Measurements from ENCODE around the gene CBFA2T3.
A peak's percentile ranks its signal among the peaks of the same experiment; 100 is the strongest.

CBFA2T3 gene

DNA sequence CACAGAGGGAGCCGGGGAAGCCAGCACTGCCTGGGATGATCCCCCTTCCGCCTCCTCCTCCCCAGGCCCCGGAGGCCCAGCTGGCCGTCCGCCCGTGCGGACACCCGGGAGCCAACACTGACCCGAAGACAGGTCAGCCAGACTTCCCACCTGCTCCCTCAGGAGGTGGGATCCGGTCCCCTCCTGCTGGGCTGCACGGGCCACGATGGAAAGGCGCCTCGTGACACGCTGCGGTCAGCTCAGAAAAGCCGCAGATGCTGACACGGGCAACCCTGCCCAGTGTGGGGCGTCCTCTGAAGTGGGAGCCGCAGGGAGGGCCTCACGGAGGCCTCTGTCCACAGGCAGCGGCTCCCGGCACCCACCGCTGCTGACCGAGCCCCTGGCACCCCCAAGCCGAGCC is 49.3 kb downstream of the CBFA2T3 start:
- Mint-ChIP-seq H3K4me1 (peaks cover 43% of the 10 kb centered on the region), H3K27ac (no peak overlapping the region), H3K36me3 (ENCODE audit: low read depth) (no peaks in the 10 kb centered on the region), H3K9me3 (peaks cover 3% of the 10 kb centered on the region), H3K27me3 (ENCODE audit: low read depth, poor library complexity) (peaks cover 20% of the 10 kb centered on the region), H3K4me3 (no peak overlapping the region)
- TF ChIP-seq, protein P1, sequence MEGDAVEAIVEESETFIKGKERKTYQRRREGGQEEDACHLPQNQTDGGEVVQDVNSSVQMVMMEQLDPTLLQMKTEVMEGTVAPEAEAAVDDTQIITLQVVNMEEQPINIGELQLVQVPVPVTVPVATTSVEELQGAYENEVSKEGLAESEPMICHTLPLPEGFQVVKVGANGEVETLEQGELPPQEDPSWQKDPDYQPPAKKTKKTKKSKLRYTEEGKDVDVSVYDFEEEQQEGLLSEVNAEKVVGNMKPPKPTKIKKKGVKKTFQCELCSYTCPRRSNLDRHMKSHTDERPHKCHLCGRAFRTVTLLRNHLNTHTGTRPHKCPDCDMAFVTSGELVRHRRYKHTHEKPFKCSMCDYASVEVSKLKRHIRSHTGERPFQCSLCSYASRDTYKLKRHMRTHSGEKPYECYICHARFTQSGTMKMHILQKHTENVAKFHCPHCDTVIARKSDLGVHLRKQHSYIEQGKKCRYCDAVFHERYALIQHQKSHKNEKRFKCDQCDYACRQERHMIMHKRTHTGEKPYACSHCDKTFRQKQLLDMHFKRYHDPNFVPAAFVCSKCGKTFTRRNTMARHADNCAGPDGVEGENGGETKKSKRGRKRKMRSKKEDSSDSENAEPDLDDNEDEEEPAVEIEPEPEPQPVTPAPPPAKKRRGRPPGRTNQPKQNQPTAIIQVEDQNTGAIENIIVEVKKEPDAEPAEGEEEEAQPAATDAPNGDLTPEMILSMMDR (IDR thresholded peaks at IDR 0.05), result no peak
- no peak for DNase-seq

DNA sequence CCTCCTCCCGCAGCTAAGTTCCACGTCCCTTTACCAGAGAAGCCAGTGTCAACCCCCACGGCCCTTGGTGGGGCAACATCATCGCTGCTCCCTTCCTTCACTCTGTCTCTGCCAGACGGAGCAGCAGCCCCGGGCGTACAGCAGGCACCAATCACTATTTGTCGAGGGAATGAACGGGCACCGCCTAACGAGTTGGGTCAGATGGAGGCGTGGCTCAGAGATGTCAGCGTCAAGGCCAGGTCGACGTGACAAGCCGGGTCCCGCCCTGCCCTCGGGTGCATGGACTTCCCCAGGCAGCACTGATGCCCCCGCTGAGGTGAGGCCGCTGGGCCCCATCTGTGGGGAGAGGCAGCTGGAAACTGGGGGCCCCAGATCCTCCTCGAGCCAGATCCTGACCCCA is 50.0 kb downstream of the CBFA2T3 start:
- no peaks in the 10 kb centered on the region for H3K36me3 Mint-ChIP-seq (ENCODE audit: low read depth)
- peaks cover 3% of the 10 kb centered on the region for H3K9me3 Mint-ChIP-seq
- no peak overlapping the region for H3K27ac Mint-ChIP-seq
- no peak for DNase-seq
- H3K4me3 Mint-ChIP-seq, result no peak overlapping the region
- peaks cover 43% of the 10 kb centered on the region for H3K4me1 Mint-ChIP-seq
- peaks cover 18% of the 10 kb centered on the region for H3K27me3 Mint-ChIP-seq (ENCODE audit: low read depth, poor library complexity)
- TF ChIP-seq, protein P1 (IDR thresholded peaks at IDR 0.05), result no peak

DNA sequence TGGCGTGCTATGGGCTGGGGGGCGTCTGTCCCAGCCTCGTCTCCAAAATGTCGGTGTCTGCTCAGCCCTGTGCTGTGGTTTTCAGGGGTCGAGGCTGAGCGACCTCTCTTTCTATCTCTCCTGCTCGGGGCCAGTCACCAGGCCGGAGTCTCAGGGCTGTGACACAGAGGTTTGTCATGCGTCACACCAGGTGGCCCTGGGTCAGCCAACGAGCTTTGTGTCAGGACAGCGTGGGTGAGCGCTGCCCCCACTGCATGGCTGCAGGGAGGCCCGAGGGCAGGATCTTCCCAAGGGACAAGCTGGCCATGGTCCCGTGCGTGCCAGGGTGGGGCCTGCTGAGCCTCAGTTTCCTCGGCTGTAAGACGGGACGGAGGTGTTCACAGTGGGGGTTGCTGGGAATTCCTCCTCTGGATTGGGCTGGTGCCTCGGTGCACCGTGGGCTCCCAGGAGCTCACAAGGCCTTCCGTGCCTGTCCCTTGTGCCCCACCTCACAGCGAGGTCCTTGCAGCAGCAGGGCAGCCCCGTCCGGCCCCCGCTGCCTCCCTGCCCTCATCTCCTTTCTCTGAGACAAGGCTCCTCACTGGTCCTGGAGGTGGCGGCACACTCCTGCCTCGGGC is 50.5 kb downstream of the CBFA2T3 start:
- H3K4me3 Mint-ChIP-seq, result no peak overlapping the region
- H3K36me3 Mint-ChIP-seq (ENCODE audit: low read depth), result no peaks in the 10 kb centered on the region
- DNase-seq, result no peak
- H3K27ac Mint-ChIP-seq, result no peak overlapping the region
- TF ChIP-seq, protein P1 (IDR thresholded peaks at IDR 0.05), result no peak
- peaks cover 3% of the 10 kb centered on the region for H3K9me3 Mint-ChIP-seq
- peaks cover 43% of the 10 kb centered on the region for H3K4me1 Mint-ChIP-seq
- H3K27me3 Mint-ChIP-seq (ENCODE audit: low read depth, poor library complexity), result peaks cover 18% of the 10 kb centered on the region

DNA sequence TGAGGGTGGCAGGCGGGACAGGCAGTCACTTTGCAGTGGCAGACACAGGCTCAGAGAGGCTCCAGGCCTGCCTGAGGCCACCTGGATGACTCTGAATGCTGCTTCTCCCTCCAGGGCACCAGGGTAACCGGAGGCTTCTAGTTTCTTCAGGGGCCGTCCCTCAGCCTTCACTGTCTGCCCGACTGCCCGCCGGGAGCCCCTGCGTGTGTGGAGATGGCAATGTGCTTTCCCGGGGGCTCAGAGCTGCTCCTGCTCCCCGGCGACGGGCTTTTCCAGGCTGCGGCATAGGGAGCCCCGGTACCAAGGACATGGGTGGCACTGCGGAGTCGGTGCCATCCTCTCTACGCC is 51.5 kb downstream of the CBFA2T3 start:
- H3K27ac Mint-ChIP-seq, result no peak overlapping the region

DNA sequence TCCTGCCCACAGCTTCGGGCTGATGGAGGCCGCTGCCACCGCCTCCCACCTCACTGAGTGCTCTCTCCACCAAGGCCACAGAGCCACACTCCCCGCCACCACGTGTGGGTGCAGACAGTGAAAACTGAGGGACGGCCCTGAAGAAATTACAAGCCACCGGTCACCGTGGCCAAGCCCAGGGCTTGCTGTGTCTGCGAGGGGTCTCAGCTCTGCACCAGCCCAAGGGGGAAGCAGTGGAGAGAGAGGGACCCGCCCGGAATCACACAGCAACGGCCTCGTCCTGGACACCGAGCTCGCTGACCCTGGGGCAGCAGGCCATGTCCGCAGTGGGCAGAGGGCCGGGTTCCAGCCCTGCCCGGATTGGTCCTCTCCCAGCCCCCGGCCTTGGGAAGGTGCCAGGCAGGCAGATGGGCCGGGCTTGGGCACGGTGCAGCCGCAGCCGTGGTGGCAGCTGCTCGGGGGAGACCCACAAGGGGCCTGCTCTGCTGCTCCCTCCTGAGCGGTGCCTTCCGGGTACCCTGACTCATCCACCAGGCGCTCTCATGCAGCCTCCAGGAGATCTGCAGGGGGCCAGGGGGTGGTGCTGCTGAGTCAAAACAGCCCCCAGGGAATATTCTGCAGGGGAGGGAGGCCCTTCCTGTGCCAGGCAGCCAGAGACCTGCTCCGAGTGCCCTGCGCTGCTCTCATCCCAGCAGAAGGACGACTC is 52.0 kb downstream of the CBFA2T3 start:
- H3K27me3 Mint-ChIP-seq (ENCODE audit: low read depth, poor library complexity), result peaks cover 10% of the 10 kb centered on the region
- peak; percentile 49 for DNase-seq
- no peaks in the 10 kb centered on the region for H3K36me3 Mint-ChIP-seq (ENCODE audit: low read depth)
- no peaks in the 10 kb centered on the region for H3K9me3 Mint-ChIP-seq
- H3K4me3 Mint-ChIP-seq, result no peak overlapping the region
- TF ChIP-seq, protein P1 (IDR thresholded peaks at IDR 0.05), result no peak
- no peak overlapping the region for H3K27ac Mint-ChIP-seq
- H3K4me1 Mint-ChIP-seq, result peaks cover 42% of the 10 kb centered on the region

More for the DNA sequence above, 51.5 kb downstream of the CBFA2T3 start:
- H3K27me3 Mint-ChIP-seq (ENCODE audit: low read depth, poor library complexity), result peaks cover 13% of the 10 kb centered on the region
- TF ChIP-seq, protein P1 (IDR thresholded peaks at IDR 0.05), result no peak
- DNase-seq, result no peak
- H3K36me3 Mint-ChIP-seq (ENCODE audit: low read depth), result no peaks in the 10 kb centered on the region
- peaks cover 3% of the 10 kb centered on the region for H3K9me3 Mint-ChIP-seq
- H3K4me3 Mint-ChIP-seq, result no peak overlapping the region
- peaks cover 42% of the 10 kb centered on the region for H3K4me1 Mint-ChIP-seq

Data from nephron progenitor cell (in vitro differentiated cells).